ENCODE results near the gene CNOT4.

CNOT4 gene, protein sequence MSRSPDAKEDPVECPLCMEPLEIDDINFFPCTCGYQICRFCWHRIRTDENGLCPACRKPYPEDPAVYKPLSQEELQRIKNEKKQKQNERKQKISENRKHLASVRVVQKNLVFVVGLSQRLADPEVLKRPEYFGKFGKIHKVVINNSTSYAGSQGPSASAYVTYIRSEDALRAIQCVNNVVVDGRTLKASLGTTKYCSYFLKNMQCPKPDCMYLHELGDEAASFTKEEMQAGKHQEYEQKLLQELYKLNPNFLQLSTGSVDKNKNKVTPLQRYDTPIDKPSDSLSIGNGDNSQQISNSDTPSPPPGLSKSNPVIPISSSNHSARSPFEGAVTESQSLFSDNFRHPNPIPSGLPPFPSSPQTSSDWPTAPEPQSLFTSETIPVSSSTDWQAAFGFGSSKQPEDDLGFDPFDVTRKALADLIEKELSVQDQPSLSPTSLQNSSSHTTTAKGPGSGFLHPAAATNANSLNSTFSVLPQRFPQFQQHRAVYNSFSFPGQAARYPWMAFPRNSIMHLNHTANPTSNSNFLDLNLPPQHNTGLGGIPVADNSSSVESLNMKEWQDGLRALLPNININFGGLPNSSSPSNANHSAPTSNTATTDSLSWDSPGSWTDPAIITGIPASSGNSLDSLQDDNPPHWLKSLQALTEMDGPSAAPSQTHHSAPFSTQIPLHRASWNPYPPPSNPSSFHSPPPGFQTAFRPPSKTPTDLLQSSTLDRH

GRCh38 chr7:135509839-135510591, at the start of gene CNOT4:
TSS of gene CNOT4 (minus strand) at chr7:135510102. CDS start at chr7:135438331, 71,771 bp downstream.
- DNase-seq, result peak; percentile 96

GRCh38 chr7:135558881-135559280, 49.0 kb upstream of the CNOT4 start:
- no peak for DNase-seq

- DNase-seq, result peak; percentile 47
These were observed 48.5 kb upstream of the CNOT4 start for GRCh38 chr7:135558337-135558767.

DNA sequence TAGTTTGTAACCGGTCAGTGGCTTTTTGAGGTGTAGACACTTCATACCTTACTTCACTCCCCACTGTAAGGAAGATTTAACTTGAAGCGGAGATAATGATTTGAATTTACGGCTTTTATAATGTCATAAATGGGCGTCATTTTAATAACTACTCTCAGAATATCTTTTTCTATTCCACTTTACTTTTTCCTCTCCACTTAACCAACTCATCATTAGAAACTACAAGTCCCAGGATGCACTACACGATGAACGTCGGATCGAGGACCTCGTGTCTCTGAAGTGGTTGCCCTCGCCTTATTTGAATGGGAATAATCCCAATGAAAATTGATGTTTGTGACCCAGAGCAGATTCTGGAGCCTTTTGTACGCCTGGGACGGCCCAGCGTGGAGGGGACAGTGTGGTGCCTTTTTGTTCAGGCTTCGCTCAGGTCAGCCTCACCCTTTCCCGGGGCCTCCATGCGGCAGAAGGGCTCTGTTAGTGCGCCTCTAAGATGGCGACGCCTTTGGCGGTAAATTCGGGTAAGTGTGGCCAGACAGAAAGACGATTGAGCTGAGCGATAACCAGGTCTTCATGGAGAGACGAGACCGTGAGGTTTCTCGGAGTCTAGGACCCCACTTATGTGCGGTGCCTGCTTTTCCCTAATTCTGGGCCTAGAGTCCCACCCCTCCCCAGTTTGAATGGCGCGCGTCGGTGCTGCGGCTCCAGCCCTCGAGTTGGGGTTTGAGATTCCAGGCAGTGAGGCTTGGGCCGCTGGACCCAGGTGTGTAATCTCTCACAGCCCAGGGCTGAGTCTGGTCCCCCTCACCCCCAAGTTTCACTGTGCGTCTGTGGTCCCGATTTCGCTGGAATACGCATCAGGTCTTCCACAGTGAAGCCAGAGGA, 47.8 kb upstream of the CNOT4 start, which contains the start of gene NUP205:
TSS of gene NUP205 (plus strand) at position 463 of the 882 bp plus-strand sequence. CDS start at position 491, 28 bp downstream.
- peak; percentile 65 for DNase-seq

DNA sequence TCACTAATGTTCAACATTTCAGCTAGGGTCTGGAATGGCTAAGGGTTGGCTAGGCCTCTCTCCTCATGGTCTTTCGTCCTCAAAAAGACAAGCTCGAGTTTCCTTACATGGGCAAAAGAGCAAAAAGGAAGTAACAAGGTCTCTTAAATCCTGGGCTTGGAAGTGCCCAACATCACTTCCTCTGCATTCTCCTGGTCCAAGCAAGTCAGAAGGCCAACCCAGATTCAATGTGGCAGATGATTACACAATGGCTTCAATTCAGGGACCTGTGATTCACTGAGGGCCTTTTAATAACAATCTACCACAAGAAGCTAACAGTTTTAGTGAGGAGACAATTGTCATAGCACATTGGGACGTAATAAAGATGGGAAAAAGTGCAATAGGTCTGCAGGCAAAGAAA, 43.4 kb upstream of the CNOT4 start:
- DNase-seq, result no peak

- no peak for DNase-seq
These were observed 42.2 kb upstream of the CNOT4 start for GRCh38 chr7:135552148-135552547.

GRCh38 chr7:135550196-135550595, 40.3 kb upstream of the CNOT4 start:
- no peak for DNase-seq

DNA sequence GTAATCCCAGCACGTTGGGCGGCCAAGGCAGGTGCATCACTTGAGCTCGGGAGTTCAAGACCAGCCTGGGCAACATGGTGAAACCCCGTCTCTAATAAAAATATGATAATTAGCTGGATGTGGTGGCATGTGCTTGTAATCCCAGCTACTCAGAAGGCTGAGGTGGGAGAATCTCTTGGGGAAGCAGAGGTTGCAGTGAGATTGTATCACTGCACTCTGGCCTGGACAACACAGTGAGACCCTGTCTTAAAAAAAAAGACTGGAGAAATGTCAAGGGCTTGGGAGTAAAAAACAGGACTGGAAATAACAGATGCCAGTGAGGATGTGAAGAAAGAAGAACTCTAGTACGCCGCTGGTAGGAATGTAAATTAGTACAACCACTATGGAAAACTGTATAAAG, 31.1 kb upstream of the CNOT4 start:
- DNase-seq, result no peak

GRCh38 chr7:135539629-135540028, 29.7 kb upstream of the CNOT4 start:
- no peak for DNase-seq

DNA sequence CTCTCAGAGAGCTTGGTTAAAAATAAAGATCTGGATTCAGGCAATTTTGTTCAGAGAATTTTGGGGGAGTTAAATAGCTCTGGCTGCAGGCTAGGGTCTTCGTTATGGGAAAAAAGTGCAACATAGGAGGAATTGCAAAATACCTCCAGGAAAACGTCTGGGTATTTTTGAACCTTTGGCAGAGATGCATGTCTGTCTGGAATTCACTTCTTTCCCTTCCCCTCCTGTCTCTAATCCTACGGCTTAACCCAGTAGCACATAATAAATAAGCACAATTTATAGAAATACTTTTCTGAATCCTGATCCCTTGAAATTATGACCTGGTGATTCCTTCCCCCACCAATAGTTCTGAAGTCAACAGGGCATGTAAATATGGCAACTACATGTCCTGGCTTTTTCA, 28.5 kb upstream of the CNOT4 start:
- DNase-seq, result no peak

GRCh38 chr7:135537905-135538304, 28.0 kb upstream of the CNOT4 start:
- DNase-seq, result no peak

GRCh38 chr7:135537453-135537852, 27.6 kb upstream of the CNOT4 start:
- DNase-seq, result no peak

GRCh38 chr7:135536150-135536549, 26.2 kb upstream of the CNOT4 start:
- DNase-seq, result no peak

DNA sequence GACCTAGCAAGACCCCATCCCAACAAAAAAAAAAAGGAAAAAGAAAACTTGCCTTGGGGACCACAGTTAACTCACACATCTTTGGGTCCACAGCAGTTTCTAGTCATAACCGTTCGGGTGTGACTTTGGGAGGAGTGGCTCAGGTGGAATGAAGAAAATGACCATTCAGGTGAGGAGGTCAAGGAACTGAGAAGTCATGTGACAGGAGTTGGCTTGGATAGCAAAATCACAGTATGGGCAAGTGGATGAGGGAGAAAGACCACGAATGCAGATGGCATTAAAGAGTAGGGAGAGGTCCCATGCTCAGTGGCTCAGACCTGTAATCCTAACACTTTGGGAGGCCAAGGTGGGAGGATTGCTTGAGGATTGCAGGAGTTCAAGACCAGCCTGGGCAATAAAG, 17.1 kb upstream of the CNOT4 start:
- DNase-seq, result no peak

- no peak for DNase-seq
These were observed 15.5 kb upstream of the CNOT4 start for GRCh38 chr7:135525426-135525825.

GRCh38 chr7:135523146-135523545, 13.2 kb upstream of the CNOT4 start:
- DNase-seq, result no peak

GRCh38 chr7:135522509-135522908, 12.6 kb upstream of the CNOT4 start:
- DNase-seq, result no peak

DNA sequence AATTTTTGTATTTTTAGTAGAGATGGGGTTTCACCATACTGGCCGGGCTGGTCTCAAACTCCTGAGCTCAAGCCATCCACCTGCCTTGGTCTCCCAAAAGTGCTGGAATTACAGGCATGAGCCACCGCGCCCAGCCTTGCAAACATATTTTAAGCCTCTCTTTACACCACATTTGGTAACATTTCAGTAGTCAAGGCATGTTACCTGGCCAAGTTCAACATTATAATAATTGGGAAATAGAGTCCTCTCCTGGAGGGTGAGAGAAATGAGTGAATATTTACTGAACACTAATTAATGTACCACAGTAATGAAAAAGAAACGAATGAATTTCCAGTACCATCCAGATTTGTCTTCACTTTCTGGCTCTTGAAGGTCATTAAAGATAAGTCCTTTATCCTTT, 10.0 kb upstream of the CNOT4 start:
- no peak for DNase-seq

DNA sequence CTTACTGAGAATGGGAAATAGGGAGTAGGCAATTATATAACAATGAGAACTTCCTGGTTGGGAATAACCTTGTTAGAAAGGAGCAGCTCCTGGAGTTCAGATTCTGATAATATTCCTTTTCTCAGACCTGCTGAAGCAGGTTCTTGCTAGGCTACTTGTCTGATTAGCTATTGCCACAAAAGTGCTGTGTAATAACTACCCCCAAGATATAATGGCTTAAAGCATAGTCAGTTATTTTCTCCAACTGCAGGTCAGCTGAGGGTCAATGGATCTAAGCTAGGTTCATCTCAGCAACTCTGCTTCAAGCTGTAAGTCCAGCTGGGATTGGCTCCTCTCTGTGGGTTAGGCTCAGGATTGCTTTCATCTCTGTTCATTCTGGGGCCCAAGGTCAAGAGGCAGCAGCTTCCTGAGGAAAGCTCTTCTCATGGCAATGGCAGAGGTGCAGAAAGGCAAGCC, 9.4 kb upstream of the CNOT4 start:
- DNase-seq, result no peak

GRCh38 chr7:135518748-135519147, 8.8 kb upstream of the CNOT4 start:
- no peak for DNase-seq

DNA sequence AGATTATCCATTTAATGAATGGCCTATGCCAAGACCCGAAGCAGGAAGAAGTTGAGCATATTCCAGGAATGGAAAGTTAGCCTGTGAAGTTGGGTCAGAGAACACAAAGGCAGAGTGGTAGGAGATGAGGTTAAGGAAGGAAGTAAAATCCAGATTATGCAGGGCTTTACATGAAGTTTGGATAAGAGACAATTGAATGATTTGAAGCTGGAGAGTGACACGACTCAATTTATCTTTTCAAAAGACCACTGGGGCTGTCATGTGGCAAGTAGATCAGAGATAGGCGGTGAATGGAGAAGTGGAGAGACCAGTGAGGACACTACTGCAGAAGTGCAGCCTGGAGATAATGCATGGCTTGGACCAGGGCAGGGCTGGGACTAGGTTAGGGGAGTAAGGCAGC, 7.2 kb upstream of the CNOT4 start:
- DNase-seq, result no peak

DNA sequence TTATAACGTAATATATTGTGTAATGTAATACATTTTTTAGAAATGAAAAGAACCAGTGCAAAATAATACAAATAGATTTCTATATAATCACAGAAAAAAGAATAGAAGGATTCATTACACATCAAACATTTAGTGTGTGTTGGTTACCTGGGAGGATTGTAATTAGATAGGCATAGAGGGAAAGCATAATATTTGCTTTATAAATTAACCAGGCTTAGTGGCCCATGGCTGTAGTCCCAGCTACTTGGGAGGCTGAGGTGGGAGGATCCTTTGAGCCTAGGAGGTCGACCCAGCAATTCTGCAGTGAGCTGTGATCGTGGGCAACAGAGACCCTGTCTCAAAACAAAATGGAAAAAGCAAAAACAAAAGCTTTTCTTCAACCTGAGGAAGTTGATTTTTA, 5.0 kb upstream of the CNOT4 start:
- DNase-seq, result no peak
